DND-41 (cell line): ENCODE results near the gene TTLL11.

ENCODE experiments used
- EZH2 ChIP-seq: IDR thresholded peaks from 3 replicates; pipeline ENCODE4 v1.6.1; 2012; ENCODE audit warnings: borderline replicate concordance, low read depth, mild to moderate bottlenecking, moderate library complexity, low read length, inconsistent platforms; ENCODE audit not compliant: severe bottlenecking
- TF ChIP-seq, protein P1 (sequence below): IDR thresholded peaks from 2 replicates; pipeline ENCODE4 v1.5.1; 2012; ENCODE audit warnings: borderline replicate concordance, low read length, moderate library complexity, mild to moderate bottlenecking; ENCODE audit not compliant: poor library complexity, severe bottlenecking; ENCODE audit errors: extremely low read depth

DNA sequence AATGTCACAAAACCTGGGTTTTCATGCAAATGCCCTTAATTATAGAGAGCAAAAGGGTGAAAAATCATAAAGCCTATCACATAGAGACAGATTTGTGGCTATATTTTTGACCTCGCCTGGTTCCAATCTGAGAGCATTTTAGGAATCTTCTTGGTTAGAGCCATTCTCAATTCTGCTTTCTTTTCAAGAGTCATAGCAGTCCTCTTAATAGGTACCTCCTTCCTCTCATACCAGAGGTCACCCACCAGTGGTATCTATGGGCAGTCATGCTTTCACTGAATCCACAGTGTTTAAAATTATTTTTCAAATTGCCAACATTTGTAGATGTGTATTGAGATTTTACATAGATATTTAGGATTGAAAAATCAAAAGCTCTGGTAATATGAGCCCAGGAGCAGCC, 226.2 kb downstream of the TTLL11 start:
- no peak for TF ChIP-seq EZH2
- TF ChIP-seq, protein P1, sequence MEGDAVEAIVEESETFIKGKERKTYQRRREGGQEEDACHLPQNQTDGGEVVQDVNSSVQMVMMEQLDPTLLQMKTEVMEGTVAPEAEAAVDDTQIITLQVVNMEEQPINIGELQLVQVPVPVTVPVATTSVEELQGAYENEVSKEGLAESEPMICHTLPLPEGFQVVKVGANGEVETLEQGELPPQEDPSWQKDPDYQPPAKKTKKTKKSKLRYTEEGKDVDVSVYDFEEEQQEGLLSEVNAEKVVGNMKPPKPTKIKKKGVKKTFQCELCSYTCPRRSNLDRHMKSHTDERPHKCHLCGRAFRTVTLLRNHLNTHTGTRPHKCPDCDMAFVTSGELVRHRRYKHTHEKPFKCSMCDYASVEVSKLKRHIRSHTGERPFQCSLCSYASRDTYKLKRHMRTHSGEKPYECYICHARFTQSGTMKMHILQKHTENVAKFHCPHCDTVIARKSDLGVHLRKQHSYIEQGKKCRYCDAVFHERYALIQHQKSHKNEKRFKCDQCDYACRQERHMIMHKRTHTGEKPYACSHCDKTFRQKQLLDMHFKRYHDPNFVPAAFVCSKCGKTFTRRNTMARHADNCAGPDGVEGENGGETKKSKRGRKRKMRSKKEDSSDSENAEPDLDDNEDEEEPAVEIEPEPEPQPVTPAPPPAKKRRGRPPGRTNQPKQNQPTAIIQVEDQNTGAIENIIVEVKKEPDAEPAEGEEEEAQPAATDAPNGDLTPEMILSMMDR, result no peak
